GM18873 (cell line): ENCODE data around the gene SPEM3.
"Not testable (repeated sequence)": the region's sequence is repeated elsewhere in the genome, so short reads cannot be mapped to it uniquely, and the experiment has no call there.

Source experiments
- ATAC-seq: cut with Tn5 transposase; IDR thresholded peaks from one replicate; pipeline ENCODE4 v1.9.1; 2021; ENCODE audit warnings: mild to moderate bottlenecking, moderate library complexity, moderate number of reproducible peaks; ENCODE audit not compliant: unreplicated experiment, low FRiP score

The SPEM3 gene

GRCh38 chr17:7468290-7468689, 39.6 kb downstream of the SPEM3 start:
- no peak for ATAC-seq

GRCh38 chr17:7468804-7469389, 40.2 kb downstream of the SPEM3 start:
- no peak for ATAC-seq

GRCh38 chr17:7469843-7470242, 41.2 kb downstream of the SPEM3 start:
- ATAC-seq = not testable (repeated sequence)

GRCh38 chr17:7470457-7470973, 41.9 kb downstream of the SPEM3 start:
- ATAC-seq = not testable (repeated sequence)

DNA sequence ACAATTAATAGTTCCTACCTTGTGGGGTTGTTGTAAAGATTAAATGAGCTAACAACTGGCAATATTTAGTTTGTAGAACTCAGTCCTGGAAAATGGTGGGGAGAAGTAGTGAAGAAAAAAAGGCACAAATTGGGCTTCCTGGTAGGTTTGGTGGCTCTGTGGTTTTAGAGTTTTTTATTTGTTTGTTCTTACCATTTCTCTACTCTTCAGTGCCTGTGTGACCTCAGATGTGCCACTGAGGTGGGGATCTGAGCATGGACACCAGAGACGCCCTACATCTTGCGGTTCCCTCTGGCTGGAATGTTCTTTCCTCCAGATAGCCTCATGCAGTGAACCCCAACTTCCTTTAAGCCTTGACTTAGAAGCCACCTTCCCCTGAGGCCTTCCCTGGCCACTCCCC, 43.1 kb downstream of the SPEM3 start:
- no peak for ATAC-seq

DNA sequence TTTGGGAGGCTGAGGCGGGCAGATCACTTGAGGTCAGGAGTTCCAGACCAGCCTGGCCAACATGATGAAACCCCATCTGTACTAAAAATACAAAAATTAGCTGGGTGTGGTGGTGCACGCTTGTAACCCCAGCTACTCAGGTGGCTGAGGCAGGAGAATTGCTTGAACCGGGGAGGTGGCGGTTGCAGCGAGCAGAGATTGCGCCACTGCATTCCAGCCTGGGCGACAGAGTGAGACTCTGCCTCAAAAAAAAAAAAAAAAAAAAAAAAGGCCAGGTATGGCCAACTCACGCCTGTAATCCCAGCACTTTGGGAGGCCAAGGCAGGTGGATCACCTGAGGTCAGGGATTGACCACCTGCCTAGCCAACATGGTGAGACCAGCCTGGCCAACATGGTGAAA, 46.1 kb downstream of the SPEM3 start:
- not testable (repeated sequence) for ATAC-seq

DNA sequence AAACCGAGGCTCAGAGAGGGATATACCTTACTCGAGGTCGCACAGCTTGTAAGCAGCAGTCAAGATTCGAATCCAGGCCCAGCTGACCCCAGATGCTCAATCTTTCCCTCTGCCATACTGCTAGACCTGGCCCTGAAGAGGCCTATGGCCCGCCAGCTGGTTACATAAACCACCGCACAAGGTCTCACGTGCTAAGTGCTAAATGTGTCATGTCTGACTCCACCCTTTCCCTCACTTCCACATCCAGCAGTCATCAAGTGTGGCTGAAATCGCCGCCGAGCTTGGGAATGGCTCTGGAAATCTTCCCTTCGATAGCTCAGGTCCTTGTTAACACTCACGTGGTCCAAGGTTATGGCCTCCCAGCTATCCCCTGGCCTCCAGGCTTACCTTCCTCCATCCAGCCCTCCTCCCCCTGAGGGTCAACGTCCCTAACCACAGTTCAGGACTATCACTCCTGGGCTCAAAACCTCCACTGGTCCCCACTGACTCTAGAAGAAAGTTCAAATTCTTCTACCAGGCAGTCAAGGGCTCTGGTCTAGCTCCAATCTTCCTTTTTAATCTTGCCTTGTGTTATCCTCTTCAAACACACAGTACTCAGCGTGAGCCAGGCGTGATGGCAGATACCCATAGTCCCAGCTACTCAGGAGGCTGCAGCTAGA, 47.2 kb downstream of the SPEM3 start:
- ATAC-seq = no peak

GRCh38 chr17:7476494-7476893, 47.8 kb downstream of the SPEM3 start:
- no peak for ATAC-seq

GRCh38 chr17:7476951-7477350, 48.3 kb downstream of the SPEM3 start:
- no peak for ATAC-seq

GRCh38 chr17:7477392-7478275, 49.0 kb downstream of the SPEM3 start:
- ATAC-seq = no peak

GRCh38 chr17:7478276-7479212, 49.9 kb downstream of the SPEM3 start:
- no peak for ATAC-seq

- ATAC-seq = no peak
Measured at GRCh38 chr17:7479213-7480088, 50.8 kb downstream of the SPEM3 start, which contains the start of gene ZBTB4. Gene ZBTB4, minus strand, starts transcription at chr17:7479631. Its CDS starts 12,830 bp downstream, at chr17:7466801.

DNA sequence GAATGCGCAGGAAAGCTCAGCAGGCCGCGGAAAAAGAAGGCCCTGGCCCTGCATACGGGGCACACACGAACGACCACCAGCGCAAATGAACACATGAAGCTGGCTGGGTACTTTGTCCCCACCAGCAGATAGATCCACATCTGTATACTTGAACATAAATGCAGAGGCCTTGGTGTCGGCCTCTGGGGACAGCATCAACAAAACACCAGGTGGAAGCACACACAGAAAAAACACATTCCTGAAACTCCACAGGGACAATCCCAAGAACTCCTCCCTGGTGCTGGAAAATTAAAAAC, 51.4 kb downstream of the SPEM3 start:
- ATAC-seq = no peak

DNA sequence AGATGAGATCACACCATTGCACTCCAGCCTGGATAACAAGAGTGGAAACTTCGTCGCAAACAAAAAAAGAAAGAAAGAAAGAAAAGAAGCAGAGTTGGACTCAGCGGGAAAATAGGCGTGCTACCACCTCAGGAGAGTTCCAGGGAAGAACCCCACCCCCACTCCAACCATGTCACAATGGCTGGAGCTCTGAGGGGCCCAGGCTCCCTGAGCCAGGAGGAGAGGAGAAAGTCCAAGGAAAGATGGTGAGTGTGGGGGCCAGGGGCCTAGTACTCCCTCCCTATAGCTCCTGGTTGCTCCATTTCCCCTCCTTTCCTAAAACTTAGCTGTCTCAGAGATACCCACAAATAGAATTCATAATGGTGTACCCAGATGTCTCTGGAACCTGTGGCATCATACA, 52.6 kb downstream of the SPEM3 start, which contains the start of gene SLC35G6:
SLC35G6 (plus strand) TSS at position 172 of the 400 bp plus-strand sequence; CDS start at position 243, 71 bp downstream.
- not testable (repeated sequence) for ATAC-seq

GRCh38 chr17:7481842-7482741, 53.4 kb downstream of the SPEM3 start:
- ATAC-seq = not testable (repeated sequence)
